Colonic mucosa (tissue), 4 donors: Measurements from ENCODE around the gene BCL6. TPM values are rescaled to one million over a fixed set of nuclear protein-coding genes. Genes with fewer than 3 reads are reported as not detected.
A peak's percentile ranks its signal among the peaks of the same experiment; 100 is the strongest.

ENCODE experiments used
- DNase-seq: peaks from one replicate; pipeline ENCODE4 v3.0.0-alpha.2; 2020
- H3K27ac ChIP-seq: fragments of 200-600 bp; one replicate; pipeline ENCODE4 v1.8.0; 2021
- H3K27me3 ChIP-seq: fragments of 200-600 bp; one replicate; pipeline ENCODE4 v1.8.0; 2021
- H3K36me3 ChIP-seq: fragments of 200-600 bp; one replicate; pipeline ENCODE4 v1.8.0; 2021
- H3K4me1 ChIP-seq: fragments of 200-600 bp; one replicate; pipeline ENCODE4 v1.8.0; 2021; ENCODE audit warnings: mild to moderate bottlenecking
- H3K4me3 ChIP-seq: fragments of 200-600 bp; one replicate; pipeline ENCODE4 v1.8.0; 2021
- H3K9ac ChIP-seq, 2 donors: one replicate each; pipeline ENCODE4 v1.7.0; 2013; ENCODE audit warnings: control low read depth in 2 of 2, low read depth in 2 of 2, low read length in 2 of 2
- H3K9me3 ChIP-seq: fragments of 200-600 bp; one replicate; pipeline ENCODE4 v1.8.0; 2021
- intact Hi-C: fragments of 100-400 bp; cut with DNase I; formaldehyde crosslinking; loops from one replicate; pipeline ENCODE4 v1.14.1; 2022
- total RNA-seq, 2 donors: library from RNA; stranded (reverse); fragmentation: NEBNext Ultra II Directional in 1 of 2; extraction: Animal tissue kit (Norgen Biotek cat#: 25700) in 1 of 2; gene quantifications; one replicate each; pipeline ENCODE4 v1.2.1, GENCODE V29; 2021
- TF ChIP-seq, protein P1 (sequence below): fragments of 200-600 bp; IDR thresholded peaks from one replicate; pipeline ENCODE4 v1.8.0; 2022; ENCODE audit warnings: antibody characterized with exemption, mild to moderate bottlenecking
- donor health status: healthy.
- donor health status: DM: no; HTN: no; CAD: no.
- donor health status: DM: no; HTN: no; CAD: no.

Gene BCL6
- total RNA-seq, 2 donors from 2014 or later, result 8.8 to 30.2 TPM

DNA sequence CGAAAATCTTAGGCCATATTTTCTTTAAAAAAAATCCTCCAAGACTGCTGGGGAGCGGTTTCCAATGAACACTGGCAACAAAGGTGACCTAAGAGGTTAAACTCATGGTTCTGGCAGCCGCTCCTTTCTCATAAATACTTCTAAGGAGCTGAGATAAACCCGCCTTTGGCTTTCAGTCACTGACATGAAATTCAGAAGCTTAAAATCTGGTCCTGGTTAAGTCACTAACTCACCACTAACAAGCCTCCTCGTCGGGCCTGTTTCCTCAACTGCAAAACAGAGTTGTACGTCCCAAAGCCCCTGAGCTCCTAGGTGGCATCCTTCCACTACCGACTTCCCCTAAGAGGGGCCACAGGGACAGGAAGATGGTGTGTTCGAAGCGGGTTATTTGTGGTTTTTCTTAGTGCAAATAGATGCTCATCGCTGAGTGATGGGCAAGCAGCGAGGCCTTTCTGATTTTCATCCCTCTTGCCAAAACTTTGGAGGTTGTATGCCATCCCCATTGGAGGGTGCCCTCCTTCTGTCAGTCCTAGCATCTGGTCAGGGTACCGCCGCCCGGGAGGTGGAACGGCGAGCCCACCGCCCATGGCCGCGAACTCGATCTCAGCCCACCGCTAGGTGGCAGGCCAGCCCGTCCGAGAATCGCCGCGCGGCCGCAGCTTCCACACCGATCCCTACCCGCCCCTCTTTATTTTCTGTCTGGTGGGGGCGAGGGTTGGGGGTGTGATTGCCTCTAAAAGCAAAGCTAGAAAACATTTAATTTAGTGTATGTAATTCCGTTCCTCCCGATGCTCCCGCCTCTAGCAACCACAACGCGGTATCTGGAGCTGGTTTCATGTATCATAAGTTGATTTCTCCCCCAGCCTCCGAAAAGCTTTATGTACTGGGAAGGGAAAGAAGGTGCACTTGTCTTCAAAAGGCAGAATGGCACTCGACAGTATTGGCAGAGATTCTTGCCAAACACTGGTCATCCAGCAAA lies 4.6 kb downstream of the BCL6 start:
- H3K9ac ChIP-seq, result peak overlapping the region; percentile 65 to 95
- DNase-seq, result peak; percentile 80
- H3K4me1 ChIP-seq, result peaks cover 3% of the 10 kb centered on the region
- no peaks in the 10 kb centered on the region for H3K27me3 ChIP-seq
- peak overlapping the region; percentile 97 for H3K27ac ChIP-seq
- intact Hi-C loops, result loop anchor here (2.0 to 10.0 kb wide), 6 partner anchors 534 to 1407 kb away; no protein-coding TSS in a partner anchor
- no peaks in the 10 kb centered on the region for H3K9me3 ChIP-seq
- no peaks in the 10 kb centered on the region for H3K36me3 ChIP-seq
- peak overlapping the region; percentile 54 for H3K4me3 ChIP-seq
- TF ChIP-seq, protein P1, sequence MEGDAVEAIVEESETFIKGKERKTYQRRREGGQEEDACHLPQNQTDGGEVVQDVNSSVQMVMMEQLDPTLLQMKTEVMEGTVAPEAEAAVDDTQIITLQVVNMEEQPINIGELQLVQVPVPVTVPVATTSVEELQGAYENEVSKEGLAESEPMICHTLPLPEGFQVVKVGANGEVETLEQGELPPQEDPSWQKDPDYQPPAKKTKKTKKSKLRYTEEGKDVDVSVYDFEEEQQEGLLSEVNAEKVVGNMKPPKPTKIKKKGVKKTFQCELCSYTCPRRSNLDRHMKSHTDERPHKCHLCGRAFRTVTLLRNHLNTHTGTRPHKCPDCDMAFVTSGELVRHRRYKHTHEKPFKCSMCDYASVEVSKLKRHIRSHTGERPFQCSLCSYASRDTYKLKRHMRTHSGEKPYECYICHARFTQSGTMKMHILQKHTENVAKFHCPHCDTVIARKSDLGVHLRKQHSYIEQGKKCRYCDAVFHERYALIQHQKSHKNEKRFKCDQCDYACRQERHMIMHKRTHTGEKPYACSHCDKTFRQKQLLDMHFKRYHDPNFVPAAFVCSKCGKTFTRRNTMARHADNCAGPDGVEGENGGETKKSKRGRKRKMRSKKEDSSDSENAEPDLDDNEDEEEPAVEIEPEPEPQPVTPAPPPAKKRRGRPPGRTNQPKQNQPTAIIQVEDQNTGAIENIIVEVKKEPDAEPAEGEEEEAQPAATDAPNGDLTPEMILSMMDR, result peak; percentile 91

DNA sequence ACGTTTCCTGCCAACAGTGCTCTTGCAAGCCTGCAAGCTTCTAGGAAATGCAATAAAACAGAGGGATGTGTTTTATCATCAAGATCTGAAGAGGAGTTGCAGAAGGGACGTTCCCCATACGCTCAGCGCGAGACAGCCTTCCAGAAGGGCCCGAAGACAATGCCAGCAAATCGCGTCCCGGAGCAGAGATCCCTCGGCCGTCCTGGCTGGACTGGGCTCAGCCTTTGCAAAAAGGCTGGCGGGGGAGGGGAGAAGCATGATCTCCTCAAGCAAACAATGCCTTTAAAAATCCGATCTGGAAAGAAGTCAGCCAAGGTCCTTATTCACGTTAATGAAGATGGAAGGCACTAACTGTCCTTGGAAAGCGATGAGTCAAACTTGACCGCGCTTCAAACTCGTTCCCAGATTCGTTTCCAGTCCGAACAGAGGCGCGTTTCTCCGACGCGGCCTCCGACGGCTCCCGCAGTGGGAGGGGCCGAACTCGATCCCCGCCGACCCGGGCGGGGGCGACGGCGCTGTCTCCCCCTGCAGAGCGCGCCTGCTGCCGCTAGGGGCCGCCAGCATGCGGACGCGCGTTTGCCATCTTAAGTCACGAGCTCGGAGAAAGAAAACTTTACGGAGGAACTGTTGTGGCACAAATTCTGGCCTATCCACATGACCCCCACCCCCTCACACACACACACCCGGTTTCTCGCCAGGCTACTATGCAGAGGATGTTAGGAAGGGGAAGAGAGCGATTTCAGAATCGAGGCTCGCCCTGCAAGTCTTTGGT lies 5.5 kb downstream of the BCL6 start:
- Histone ChIP-seq H3K9me3 (no peaks in the 10 kb centered on the region), H3K4me3 (peak overlapping the region; percentile 54), H3K9ac (peak overlapping the region; percentile 65 to 95), H3K4me1 (peaks cover 3% of the 10 kb centered on the region), H3K36me3 (no peaks in the 10 kb centered on the region), H3K27me3 (no peaks in the 10 kb centered on the region), H3K27ac (peak overlapping the region; percentile 97)
- TF ChIP-seq, protein P1, result peak; percentile 98
- intact Hi-C loops, result loop anchor here (2.0 to 10.0 kb wide), 7 partner anchors 535 to 1495 kb away; no protein-coding TSS in a partner anchor
- peak; percentile 82 for DNase-seq

DNA sequence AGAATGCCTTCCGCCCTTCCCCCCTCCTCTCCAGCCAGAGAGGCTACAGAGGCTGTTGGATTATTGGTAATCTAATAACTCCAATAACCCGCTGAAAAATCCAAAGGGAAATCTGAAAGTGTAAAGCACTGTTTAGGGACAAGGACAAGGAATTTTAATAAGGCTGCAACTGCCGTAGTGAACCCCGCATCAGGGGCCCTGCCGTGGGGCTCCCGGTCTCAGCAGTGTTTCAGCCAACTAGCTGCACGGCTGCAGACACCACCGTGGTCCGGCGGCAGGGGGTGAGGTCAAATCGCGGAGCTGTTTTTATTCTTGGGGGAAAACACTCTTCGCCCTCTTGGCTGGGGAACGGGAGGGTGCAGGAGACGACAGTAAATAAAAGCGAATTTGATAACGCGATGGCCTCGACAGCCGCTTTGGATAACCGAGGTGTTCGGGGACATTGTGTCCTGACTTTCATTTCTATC lies 6.1 kb downstream of the BCL6 start:
- intact Hi-C loops, result loop anchor here (10.0 kb wide), 1 partner anchor 1496 kb away; no protein-coding TSS in a partner anchor
- TF ChIP-seq, protein P1, result no peak
- Histone ChIP-seq H3K27ac (peak overlapping the region; percentile 97), H3K27me3 (no peaks in the 10 kb centered on the region), H3K9ac (peak overlapping the region; percentile 65 to 95), H3K9me3 (no peaks in the 10 kb centered on the region), H3K4me3 (peak overlapping the region; percentile 54), H3K4me1 (peaks cover 3% of the 10 kb centered on the region), H3K36me3 (no peaks in the 10 kb centered on the region)
- peak; percentile 56 for DNase-seq

DNA sequence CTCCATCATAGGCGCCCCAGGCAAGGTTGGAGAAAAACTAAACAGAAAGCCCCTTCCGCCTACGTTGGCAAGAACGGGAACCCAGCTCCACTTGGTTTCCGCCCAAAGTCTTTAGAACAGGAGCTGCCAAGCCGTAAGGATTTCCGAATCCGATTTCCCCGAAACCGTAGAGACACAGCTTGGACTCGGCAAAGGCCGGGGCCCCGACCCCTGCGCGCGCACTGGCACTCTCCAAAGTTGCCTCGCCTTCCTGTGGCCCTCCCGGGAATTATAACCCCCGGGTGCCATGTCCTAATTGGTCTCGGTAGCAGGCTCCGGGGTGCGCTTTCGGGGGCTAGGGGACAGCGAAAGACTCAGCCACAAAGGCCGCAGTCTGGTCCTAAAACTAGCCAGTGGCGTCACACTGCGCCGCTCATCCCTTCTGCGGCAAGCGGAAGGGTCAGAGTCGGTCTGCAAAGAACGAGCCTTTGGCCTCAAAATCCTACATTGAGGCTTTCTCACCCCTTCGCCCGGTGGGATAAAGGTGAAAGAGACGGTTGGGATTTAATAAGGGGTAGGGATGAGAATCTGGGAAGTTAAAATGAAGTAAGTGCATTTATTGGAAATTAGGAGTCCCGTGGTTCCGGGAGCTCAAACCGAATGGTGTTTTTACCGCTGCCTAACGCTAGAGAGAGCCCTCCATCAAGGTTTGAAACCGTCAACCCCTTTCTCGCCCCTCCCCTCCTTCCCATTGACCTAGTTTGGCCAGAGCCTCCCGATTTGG lies 6.8 kb downstream of the BCL6 start:
- Histone ChIP-seq H3K36me3 (no peaks in the 10 kb centered on the region), H3K4me1 (peaks cover 3% of the 10 kb centered on the region), H3K27ac (peak overlapping the region; percentile 97), H3K9me3 (no peaks in the 10 kb centered on the region), H3K4me3 (peak overlapping the region; percentile 54), H3K9ac (peak overlapping the region; percentile 67 to 95), H3K27me3 (no peaks in the 10 kb centered on the region)
- peak; percentile 94 for DNase-seq
- intact Hi-C loops, result loop anchor here (10.0 kb wide), 1 partner anchor 1496 kb away; no protein-coding TSS in a partner anchor
- TF ChIP-seq, protein P1, result peak; percentile 59
